BE2C (cell line): ENCODE results near the gene IQCE. TPM values are rescaled to one million over a fixed set of nuclear protein-coding genes. Genes with fewer than 3 reads are reported as not detected.

ENCODE experiments used
- DNase-seq: peaks from one replicate; pipeline ENCODE4 v3.0.0-alpha.2; 2020
- H3K27me3 ChIP-seq: fragments of 250-450 bp; sonication (Bioruptor Pico); 2 replicates; pipeline ENCODE4 v1.5.1; 2020; ENCODE audit warnings: mild to moderate bottlenecking
- H3K36me3 ChIP-seq: fragments of 250-450 bp; sonication (Bioruptor Pico); 2 replicates; pipeline ENCODE4 v1.5.1; 2020; ENCODE audit warnings: mild to moderate bottlenecking
- H3K4me1 ChIP-seq: fragments of 250-450 bp; sonication (Bioruptor Pico); 2 replicates; pipeline ENCODE4 v1.5.1; 2020
- H3K4me3 ChIP-seq: 2 replicates; pipeline ENCODE4 v1.5.1; 2011; ENCODE audit warnings: low read depth, low read length
- H3K9me3 ChIP-seq: fragments of 250-450 bp; sonication (Bioruptor Pico); 2 replicates; pipeline ENCODE4 v1.5.1; 2020
- polyA plus RNA-seq: library from polyadenylated mRNA; unstranded; fragments of >200 nt; gene quantifications from one replicate; pipeline ENCODE4 v1.2.1, GENCODE V29; 2012; ENCODE audit warnings: low read depth, missing spikeins; ENCODE audit not compliant: insufficient read length, insufficient read depth
- TF ChIP-seq, protein P1 (sequence below): IDR thresholded peaks from 2 replicates; pipeline ENCODE4 v1.5.1; 2012; ENCODE audit warnings: mild to moderate bottlenecking, low read depth, low read length

IQCE gene, protein sequence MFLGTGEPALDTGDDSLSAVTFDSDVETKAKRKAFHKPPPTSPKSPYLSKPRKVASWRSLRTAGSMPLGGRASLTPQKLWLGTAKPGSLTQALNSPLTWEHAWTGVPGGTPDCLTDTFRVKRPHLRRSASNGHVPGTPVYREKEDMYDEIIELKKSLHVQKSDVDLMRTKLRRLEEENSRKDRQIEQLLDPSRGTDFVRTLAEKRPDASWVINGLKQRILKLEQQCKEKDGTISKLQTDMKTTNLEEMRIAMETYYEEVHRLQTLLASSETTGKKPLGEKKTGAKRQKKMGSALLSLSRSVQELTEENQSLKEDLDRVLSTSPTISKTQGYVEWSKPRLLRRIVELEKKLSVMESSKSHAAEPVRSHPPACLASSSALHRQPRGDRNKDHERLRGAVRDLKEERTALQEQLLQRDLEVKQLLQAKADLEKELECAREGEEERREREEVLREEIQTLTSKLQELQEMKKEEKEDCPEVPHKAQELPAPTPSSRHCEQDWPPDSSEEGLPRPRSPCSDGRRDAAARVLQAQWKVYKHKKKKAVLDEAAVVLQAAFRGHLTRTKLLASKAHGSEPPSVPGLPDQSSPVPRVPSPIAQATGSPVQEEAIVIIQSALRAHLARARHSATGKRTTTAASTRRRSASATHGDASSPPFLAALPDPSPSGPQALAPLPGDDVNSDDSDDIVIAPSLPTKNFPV
- 4.5 TPM for polyA plus RNA-seq

DNA sequence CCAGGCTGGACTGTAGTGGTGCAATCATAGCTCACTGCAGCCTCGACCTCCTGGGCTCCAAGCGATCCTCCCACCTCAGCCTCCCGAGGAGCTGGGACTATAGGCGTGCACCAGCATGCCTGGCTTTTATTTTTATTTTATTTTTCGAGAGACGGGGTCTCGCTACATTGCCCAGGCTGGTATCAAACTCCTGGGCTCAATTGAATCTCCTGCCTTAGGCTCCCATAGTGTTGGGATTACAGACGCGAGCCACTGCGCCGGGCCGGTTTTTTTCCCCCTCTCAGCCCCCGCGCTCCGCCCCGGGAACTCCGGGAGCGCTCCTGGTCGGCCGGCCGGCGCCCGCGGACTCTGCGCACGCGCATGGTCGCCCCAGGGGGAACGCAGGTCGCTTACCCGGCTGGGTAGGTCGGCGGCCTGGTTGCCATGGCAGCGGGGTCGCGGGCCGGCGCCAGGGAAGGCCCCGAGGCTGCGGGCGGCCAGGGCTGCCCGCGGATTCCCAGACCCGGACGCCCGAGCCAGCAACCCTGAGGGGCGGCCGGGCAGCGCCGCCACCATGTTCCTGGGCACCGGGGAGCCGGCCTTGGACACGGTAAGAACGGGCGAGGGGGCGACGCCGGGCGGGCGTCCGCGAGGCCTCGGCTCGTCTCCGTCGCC, at the start of gene IQCE:
Gene IQCE, plus strand, starts transcription at position 351 of the 654 bp plus-strand sequence. Its CDS starts 203 bp downstream, at position 554.
- TF ChIP-seq, protein P1, sequence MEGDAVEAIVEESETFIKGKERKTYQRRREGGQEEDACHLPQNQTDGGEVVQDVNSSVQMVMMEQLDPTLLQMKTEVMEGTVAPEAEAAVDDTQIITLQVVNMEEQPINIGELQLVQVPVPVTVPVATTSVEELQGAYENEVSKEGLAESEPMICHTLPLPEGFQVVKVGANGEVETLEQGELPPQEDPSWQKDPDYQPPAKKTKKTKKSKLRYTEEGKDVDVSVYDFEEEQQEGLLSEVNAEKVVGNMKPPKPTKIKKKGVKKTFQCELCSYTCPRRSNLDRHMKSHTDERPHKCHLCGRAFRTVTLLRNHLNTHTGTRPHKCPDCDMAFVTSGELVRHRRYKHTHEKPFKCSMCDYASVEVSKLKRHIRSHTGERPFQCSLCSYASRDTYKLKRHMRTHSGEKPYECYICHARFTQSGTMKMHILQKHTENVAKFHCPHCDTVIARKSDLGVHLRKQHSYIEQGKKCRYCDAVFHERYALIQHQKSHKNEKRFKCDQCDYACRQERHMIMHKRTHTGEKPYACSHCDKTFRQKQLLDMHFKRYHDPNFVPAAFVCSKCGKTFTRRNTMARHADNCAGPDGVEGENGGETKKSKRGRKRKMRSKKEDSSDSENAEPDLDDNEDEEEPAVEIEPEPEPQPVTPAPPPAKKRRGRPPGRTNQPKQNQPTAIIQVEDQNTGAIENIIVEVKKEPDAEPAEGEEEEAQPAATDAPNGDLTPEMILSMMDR = no peak
- Histone ChIP-seq H3K36me3 (no peaks in the 10 kb centered on the region), H3K4me3 (peak within 1 kb of the TSS; percentile 73), H3K4me1 (no peaks in the 10 kb centered on the region), H3K9me3 (no peaks in the 10 kb centered on the region), H3K27me3 (no peaks in the 10 kb centered on the region)
- peak; percentile 98 for DNase-seq

DNA sequence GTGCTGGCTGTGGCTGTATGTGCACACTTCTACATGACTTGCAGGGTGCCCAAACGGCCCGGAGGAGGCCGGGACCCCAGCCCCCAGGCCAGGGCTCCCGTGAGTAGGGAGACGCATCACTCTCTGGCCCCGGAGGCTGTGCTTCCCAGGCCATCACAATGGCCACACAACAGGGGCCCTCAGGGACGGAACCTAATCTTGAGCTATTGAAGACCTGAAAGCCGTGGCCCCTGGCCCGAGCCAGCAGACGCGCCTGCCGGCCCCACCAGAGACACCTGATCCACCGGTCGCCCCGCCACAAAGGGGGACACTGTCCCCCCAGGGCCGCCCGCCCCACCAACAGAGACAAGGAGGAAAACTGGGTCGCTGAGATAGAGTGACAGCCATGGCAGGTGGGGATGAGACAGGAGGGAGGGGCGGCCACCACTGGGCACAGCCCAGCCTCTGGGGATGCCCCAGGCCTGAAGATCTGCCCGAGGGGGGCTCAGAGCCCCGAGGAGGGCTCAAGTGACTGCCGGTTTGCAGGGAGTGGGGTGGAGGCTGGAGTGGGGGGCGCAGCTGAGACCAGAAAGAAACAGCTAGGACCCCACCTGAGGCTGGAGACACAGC, 49.4 kb upstream of the IQCE start:
- H3K27me3 ChIP-seq = no peaks in the 10 kb centered on the region
- H3K4me1 ChIP-seq = peaks cover 46% of the 10 kb centered on the region
- TF ChIP-seq, protein P1 = no peak
- H3K36me3 ChIP-seq = no peaks in the 10 kb centered on the region
- DNase-seq = no peak
- H3K4me3 ChIP-seq = no peak overlapping the region
- no peaks in the 10 kb centered on the region for H3K9me3 ChIP-seq

DNA sequence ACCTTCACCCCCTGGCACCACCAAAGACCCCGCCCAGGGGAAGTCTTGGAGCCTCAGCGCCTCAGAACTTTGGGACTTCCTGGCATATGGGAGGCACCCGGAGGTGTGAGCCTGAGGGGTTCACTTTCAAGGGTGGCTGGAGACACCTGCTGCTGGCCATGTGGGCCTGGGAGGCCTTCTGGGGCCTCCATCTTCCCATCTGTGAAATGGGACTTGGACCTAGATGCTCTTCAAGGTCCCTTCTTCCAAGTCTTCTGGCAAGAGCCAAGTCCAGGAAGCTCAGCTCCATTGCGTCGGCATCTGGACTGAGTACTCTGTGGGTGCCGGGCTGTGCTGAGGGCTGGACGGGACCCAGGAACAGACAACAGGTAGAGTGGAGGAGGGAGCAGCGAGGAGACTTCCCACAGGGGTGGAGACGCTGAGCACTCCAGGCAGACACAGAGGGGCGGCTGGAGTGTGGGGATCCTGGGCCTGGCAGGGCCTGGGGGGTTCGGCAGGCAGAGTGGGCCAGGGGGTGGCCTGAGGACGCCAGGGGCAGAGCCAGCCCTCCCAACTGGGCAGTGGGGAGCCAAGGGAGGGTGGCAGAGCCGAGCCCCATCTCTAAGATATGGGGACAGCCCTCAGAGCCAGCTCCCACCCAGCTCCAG, 48.5 kb upstream of the IQCE start:
- H3K4me3 ChIP-seq = no peak overlapping the region
- H3K27me3 ChIP-seq = no peaks in the 10 kb centered on the region
- H3K9me3 ChIP-seq = no peaks in the 10 kb centered on the region
- no peaks in the 10 kb centered on the region for H3K36me3 ChIP-seq
- no peak for DNase-seq
- TF ChIP-seq, protein P1 = no peak
- H3K4me1 ChIP-seq = peaks cover 50% of the 10 kb centered on the region

DNA sequence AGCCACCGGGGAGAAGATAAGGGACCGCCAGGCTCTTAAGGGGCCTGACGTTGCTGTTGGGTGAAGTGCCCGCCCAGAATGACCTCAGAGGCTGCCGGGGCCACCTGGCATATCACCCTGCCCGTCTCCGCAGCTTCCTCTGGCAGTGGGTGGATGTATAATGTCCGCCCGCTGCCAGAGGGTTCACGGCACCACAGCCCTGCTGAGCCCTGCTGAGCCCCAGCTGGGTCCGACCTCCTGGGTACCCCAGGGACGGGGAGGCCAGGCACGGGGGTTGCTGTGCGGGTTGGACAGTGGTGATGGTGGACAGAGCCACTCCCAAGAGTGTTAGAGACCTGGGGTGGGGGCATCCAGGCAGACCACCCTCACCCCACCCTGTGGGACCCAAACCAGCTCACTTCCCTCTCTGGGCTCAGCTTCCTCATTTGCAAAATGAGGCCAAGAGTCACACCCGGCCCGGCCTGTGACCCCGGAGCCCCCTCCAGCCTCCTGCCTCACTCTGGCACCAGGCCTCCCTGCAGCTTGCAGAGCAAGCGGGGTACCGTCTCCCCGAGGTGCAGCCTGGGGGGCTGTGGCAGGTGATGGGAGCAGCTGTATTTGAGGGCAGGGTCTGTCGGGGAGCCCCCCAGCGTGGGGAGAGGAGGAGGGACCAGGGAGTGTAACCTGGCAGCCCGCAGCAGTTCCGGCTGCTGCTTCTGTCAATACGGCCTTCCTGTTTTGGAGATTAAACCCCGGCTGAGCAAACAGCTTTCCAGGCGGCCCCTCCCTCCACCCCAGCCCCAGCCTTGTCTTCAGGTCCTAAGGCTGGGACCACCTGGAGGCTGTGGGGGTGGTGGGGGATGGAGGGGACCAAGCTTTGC, 47.6 kb upstream of the IQCE start:
- Histone ChIP-seq H3K4me1 (peaks cover 50% of the 10 kb centered on the region), H3K4me3 (no peak overlapping the region), H3K9me3 (no peaks in the 10 kb centered on the region), H3K27me3 (no peaks in the 10 kb centered on the region), H3K36me3 (no peaks in the 10 kb centered on the region)
- TF ChIP-seq, protein P1 = no peak
- no peak for DNase-seq

DNA sequence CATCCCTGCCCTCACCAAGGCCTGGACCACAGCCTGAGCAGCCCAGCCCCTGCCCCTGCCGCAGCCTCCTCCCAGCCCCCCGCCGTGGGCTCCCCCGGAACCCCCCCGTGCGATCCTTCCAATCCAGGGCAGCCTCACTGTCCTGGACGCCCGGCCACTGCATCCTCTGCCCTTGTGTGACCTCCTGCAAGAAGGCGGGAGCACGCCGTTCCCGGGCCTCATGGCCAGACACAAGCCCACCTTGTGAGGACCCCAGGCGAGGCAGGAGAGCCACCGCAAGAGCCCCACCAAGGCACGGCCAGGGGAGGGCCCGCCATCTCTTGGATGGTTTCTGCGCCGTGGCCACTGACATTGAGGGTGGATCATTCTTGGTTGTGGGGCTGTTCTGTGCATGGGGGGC, 47.0 kb upstream of the IQCE start:
- no peak overlapping the region for H3K4me3 ChIP-seq
- H3K36me3 ChIP-seq = no peaks in the 10 kb centered on the region
- no peaks in the 10 kb centered on the region for H3K27me3 ChIP-seq
- DNase-seq = no peak
- TF ChIP-seq, protein P1 = no peak
- H3K4me1 ChIP-seq = peaks cover 55% of the 10 kb centered on the region
- H3K9me3 ChIP-seq = no peaks in the 10 kb centered on the region
